Fibroblast of skin of right biceps (primary cell): ENCODE data around the gene RIPK3.

Source experiments
- DNase-seq: peaks from one replicate; pipeline ENCODE4 v3.0.0-alpha.2; 2013

RIPK3 gene

DNA sequence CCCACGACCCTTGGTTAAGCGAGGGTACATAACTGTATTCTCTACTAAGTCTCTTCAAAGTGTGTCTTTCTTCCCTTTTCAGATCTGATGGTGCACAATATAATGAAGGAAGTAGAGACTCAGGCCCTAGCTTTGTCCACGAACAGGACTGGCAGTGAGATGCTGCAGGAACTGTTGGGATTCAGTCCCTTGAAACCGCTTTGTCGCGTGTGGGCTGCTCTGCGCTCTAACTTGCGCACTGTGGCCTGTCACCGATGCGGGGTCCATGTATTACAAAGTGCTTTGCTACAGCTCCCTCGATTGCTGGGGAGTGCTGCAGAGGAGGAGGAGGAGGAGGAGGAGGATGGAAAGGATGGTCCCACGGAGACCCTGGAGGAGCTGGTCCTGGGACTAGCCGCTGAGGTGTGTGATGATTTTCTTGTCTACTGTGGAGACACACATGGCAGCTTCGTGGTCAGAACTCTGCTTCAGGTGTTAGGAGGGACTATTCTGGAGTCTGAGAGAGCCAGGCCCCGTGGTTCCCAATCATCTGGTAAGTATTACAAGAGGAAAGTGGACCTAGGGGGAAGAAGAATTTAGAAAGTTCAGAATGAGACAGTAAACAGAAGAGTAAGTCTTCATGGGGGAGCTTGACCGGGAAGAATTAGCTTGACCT is 39.3 kb downstream of the RIPK3 start:
- DNase-seq = no peak

DNA sequence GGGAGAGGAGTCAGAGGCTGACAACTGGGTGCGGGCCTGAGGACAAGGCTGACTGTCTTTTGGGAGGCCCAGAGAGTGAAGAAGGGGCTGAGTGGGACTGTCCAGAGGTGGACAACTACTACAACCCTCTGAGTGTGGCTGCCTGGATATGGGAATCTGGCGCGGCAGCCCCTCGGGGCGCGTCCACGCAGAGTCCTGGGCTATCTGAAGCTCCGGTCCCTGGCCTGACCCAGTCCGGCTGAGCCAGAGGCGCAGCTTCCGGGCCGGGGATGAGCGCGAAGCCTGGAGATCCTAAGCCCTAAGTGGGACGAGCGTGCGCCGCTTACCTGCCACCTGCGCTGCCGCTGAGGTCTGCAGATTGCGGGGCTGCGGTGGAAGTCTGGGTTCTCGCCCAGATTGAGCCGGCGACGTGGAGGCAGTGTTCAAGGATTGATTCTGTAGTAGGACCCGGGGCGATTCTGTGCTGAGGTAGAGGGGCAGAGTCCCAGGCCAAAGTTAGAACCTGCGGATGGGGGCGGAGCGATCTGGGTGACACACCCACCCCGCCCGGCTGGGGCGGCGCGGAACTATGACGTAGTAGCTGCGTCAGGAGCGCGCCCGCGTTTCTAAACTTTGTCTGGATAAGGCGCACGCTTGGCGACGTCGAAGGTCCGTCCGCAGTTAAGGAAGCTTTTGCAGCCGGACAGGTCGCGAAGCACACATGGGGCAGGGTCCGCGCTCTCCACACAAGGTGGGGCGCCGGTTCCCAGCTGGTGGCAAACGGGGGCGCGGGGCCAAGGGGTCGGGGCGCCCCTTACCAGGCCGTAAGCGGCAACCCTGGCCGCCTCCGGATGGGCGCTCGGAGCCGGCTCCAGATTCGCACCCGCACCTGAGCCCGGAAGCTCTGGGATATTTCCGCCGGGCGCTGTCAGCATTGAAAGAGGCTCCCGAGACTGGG is 40.3 kb downstream of the RIPK3 start, which contains the start of the genes DHRS1 and NOP9:
TSS of gene DHRS1 (minus strand) at position 526 of the 937 bp plus-strand sequence. CDS start 674 bp downstream, outside the sequence.
TSS of gene NOP9 (plus strand) at position 596 of the 937 bp plus-strand sequence. CDS start at position 701, 105 bp downstream.
- peak; percentile 88 for DNase-seq

DNA sequence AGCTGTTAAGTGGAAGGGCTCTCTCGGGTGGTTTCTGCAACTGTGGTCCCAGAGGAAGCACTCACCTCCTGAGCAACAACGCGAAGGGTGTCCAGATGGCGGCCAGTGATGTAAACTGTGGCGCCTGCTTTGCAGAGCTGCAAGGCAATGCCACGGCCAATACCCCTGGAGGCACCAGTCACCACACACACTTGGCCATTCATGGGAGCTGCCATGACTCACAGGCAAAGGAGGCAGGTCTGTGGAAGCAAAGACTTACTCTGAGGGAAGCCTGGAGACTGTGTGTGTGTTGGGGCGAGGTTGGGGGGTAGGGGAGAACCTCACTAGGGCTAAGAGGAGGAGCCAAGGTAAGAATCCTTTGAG is 40.9 kb downstream of the RIPK3 start:
- DNase-seq = peak; percentile 55

DNA sequence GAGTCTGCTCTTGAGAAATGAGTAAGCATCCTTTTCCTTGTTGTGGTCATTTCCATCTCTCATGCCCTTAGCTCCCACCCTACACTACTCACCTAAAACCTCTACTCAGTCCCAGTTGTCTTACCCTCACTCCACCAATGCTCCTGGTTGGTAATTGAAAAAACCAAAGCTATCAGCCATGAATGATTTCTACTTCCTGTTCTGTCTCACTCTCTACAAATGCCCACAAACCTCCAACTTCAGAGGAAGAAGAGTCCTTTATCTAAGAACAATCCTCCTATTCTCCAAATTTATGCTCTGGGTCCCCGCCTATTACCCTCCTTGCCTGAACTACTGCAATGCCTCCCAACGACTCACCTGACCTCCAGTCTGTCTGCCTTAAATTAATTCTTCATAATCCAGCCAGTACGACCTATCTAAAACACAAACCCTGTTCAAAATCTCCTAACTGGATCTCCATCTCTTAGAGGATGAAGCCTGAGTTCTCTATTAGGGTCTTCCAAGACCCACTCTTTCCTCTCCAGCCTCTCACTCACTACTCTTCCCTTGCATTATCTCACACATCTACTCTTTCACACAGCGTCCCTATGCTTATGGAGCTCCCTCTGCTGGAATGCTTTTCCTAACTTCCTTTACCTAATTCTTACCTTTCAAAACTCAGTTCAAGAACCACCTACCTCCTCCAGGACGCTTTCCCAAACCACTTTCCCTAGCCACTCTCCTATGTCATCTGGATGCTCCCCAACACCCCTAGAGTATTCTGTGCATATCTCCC is 42.4 kb downstream of the RIPK3 start:
- DNase-seq = peak; percentile 27

DNA sequence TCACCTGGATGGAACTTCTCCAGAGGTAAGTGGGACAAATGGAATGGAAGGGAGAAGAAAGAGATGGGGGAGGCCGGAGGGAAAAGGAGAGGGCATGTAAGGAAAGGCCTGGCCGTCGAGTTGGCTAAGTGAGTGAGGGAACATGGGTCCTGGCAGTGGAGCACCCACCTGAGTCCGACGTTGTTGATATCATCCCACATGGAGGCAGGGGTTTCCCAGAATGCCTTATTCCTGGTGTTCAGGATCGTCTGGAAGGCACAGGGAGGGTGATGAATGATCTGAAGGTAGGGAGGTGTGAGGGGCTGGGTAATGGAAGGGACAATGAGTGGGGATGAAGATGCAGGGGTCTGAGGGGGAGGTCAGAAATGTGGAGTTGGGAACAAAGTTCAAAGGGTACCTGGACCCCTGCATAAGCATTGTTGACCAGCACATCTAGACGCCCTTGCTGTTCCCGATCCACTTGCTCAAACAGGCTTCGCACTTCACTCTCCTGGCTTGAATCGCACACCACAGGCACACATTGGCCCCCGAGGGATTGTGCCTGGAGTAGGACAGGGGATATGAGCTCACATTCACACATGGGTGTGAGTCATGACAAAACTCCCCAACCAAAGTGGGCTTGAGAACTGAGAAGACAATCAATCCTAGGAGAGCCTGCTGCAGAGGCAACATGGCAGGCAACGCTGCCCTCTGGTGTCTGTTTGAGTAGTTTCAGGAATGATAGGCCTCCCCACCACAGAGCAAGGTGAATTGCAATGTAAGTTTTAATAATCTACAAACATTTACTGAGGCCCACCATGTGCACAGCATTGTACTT is 43.2 kb downstream of the RIPK3 start:
- DNase-seq = peak; percentile 94

DNA sequence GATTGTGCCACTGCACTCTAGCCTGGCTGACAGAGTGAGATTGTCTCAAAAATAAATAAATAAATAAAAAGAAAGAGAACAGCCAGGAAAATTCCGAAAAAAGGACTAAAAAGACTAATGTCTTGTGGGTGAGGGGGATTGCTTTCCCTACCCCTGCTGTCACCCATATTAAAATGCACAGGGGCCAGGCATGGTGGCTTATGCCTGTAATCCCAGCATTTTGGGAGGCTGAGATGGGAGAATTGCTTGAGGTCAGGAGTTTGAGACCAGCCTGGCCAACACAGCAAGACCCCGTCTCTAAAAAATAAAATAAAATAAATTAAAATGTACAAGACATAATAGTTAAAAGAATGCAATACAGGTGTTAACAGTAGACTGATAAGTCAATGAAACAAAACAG is 46.3 kb downstream of the RIPK3 start:
- DNase-seq = no peak

DNA sequence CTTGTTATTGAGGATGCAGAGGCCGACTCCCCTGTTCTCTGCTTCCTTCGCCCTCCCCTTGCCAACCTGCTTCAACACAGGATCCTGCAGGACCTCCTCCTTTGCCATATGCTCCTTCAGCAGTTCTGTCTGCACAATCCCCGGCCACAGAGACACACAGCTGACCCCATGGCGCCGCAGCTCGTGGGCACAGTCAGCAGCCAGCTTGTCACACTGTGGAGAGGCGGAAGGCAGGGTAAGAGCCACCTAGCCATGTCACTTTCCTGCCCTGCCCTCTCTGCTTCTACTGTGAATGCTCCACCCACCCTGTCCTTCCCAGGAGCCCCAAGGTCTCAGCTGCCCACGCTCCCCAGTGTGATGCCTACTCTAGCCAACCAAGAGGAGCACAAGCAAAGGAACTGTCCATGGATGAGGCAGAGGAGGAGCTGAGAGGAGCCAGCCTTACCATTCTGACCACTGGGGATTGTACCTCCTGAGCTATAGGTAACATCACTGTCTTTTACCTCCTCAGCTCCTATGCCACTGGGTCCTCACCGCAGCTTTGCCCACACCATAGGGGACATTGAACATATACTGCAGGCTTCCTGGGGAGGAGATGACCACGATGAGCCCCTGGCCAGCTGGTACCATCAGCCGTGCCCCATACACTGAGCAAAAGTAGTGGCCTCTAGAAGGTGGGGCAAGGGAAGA is 47.5 kb downstream of the RIPK3 start:
- no peak for DNase-seq

DNA sequence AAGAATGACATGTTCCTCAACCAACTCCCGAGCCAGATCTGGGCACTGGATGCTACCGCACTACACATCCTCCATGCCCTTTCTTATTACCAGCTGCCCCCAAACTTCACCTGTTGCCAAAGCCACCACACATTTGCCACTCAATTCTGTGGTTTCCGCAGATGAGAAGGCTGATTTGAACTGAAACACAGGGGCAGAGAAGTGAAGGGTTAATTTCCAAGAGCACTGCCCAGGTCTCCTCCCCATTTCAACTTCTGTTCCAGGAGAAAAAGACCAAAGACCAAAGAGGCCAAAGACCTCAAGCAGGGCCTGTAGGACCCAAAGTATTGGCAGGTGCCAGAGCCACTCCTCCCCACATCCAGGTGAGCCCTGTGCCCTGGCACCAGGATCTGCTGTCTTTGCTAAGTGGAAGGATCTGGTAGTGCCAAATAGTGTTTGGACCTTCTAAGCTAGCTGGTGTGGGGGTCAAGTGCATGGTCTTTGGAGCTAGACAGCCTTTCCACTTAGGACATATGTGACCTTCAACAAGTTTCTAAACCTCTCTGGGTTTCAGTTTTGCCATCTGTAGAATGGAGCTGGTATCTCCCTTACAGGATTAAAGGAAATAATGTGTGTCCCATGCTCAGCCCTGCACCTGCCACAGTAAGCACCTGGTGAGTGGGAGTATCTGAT is 48.2 kb downstream of the RIPK3 start:
- no peak for DNase-seq

DNA sequence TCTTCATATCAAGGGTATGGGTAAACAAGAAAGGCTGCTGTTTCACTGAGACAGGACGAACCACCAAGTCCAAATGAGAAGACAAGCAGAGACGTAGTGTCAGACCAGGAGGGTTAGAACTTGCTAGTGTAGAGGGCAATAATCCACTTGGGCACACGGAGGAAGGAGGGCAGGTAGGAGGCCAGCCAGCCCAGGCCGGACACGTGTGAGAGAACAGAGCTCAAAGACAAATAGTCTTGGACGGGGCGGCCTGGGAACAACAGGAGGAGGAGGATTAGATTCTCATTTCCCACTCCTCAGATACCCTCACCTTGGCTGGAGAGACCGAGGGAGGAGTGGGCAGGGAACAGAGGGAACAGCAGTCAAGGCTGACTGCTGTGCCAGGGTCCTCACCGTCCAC is 49.0 kb downstream of the RIPK3 start:
- no peak for DNase-seq

DNA sequence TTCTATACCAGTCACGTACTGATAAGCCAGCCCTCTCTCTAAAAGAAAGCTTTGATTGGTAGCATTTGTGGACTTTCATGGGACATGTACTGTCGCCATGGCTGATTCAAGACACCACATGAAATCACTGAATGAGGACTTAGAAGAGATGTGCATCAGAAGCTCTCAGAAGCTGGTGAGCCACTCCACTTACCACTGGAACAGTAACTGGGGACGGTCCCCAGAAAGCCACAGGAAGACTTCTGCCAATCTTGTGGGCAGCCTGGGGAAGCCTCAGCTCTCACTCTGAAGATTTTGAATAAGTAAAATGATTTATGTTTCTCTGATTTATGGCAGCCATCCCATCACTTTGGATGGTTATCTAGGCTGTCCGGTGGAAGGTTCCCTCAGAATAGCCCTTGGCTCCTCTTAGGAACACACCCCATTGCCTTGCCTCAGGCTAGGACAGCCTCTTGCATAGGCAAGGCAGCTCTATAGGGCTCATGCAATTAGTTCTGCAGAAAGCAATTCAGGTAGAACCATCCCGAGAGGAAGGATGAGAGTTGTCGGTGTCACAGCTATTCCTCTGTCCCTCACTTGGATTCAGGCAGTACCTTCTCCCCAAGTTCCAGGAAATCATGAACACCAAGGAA is 50.0 kb downstream of the RIPK3 start:
- no peak for DNase-seq

DNA sequence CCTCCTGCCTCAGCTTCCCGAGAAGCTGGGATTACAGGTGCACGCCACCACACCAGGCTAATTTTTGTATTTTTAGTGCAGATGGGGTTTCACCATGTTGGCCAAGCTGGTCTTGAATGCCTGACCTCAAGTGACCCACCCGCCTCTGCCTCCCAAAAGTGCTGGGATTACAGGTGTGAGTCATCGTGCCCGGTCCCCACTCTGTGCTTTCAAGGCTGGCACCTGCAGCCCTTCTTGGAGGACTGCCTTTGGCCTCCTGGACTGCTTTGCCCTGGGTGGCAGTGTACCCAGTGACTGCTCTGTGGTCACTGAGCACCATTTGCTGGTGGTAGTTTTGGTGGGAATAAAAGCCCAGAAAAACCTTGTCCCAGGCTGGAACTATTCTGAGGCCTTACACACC is 52.8 kb downstream of the RIPK3 start:
- no peak for DNase-seq
